GM12874 (cell line): ENCODE data around the gene RNF215.

ENCODE experiments used
- CTCF ChIP-seq: IDR thresholded peaks from 2 replicates; pipeline ENCODE4 v1.5.1; 2011; ENCODE audit warnings: low read depth, mild to moderate bottlenecking, control low read depth, low read length, moderate library complexity; ENCODE audit not compliant: insufficient read depth

Gene RNF215

GRCh38 chr22:30336752-30337460 lies 50.3 kb downstream of the RNF215 start:
- TF ChIP-seq CTCF: no peak

GRCh38 chr22:30335236-30335635 lies 52.0 kb downstream of the RNF215 start:
- no peak for TF ChIP-seq CTCF

GRCh38 chr22:30334646-30335045 lies 52.6 kb downstream of the RNF215 start:
- TF ChIP-seq CTCF: no peak

GRCh38 chr22:30333707-30334087 lies 53.5 kb downstream of the RNF215 start:
- TF ChIP-seq CTCF: no peak

- TF ChIP-seq CTCF: no peak
Measured at GRCh38 chr22:30332994-30333706, 54.1 kb downstream of the RNF215 start.

- TF ChIP-seq CTCF: no peak
Measured at GRCh38 chr22:30332551-30332950, 54.7 kb downstream of the RNF215 start.
